Activated T-cell treated with anti-CD3 and anti-CD28 coated beads, Interleukin-2, amount 50 U/mL, for 1 hour (primary cell): ENCODE measurements around the gene BMERB1.

Experiments
- DNase-seq: peaks from one replicate; pipeline ENCODE4 v3.0.0-alpha.2; 2020

The BMERB1 gene

GRCh38 chr16:15502041-15502725 lies 67.8 kb downstream of the BMERB1 start:
- no peak for DNase-seq

- no peak for DNase-seq
Measured at GRCh38 chr16:15506441-15506840, 72.1 kb downstream of the BMERB1 start.

- DNase-seq, result no peak
Measured at GRCh38 chr16:15507301-15507958, 73.0 kb downstream of the BMERB1 start.

GRCh38 chr16:15507959-15508627 lies 73.7 kb downstream of the BMERB1 start:
- DNase-seq, result no peak

GRCh38 chr16:15509051-15509592 lies 74.7 kb downstream of the BMERB1 start:
- DNase-seq, result no peak

- peak; percentile 19 for DNase-seq
Measured at GRCh38 chr16:15509593-15510535, 75.5 kb downstream of the BMERB1 start.

- no peak for DNase-seq
Measured at GRCh38 chr16:15510992-15511391, 76.6 kb downstream of the BMERB1 start.

GRCh38 chr16:15511759-15512487 lies 77.5 kb downstream of the BMERB1 start:
- DNase-seq, result no peak

- no peak for DNase-seq
Measured at GRCh38 chr16:15513156-15513555, 78.8 kb downstream of the BMERB1 start.

GRCh38 chr16:15515992-15516391 lies 81.6 kb downstream of the BMERB1 start:
- no peak for DNase-seq

GRCh38 chr16:15516609-15517008 lies 82.2 kb downstream of the BMERB1 start:
- DNase-seq, result no peak

- no peak for DNase-seq
Measured at GRCh38 chr16:15517743-15518377, 83.5 kb downstream of the BMERB1 start.

GRCh38 chr16:15518381-15519351 lies 84.3 kb downstream of the BMERB1 start:
- DNase-seq, result no peak

- DNase-seq, result no peak
Measured at GRCh38 chr16:15519790-15520189, 85.4 kb downstream of the BMERB1 start.

GRCh38 chr16:15521390-15521757 lies 87.0 kb downstream of the BMERB1 start:
- DNase-seq, result no peak

GRCh38 chr16:15521758-15522509 lies 87.5 kb downstream of the BMERB1 start:
- no peak for DNase-seq

- DNase-seq, result no peak
Measured at GRCh38 chr16:15523092-15523541, 88.7 kb downstream of the BMERB1 start.

- no peak for DNase-seq
Measured at GRCh38 chr16:15523939-15524338, 89.6 kb downstream of the BMERB1 start.

GRCh38 chr16:15524966-15525365 lies 90.6 kb downstream of the BMERB1 start:
- DNase-seq, result no peak
